Smooth muscle cell of bladder (primary cell): ENCODE measurements around the gene PTCHD1. TPM values are rescaled to one million over a fixed set of nuclear protein-coding genes. Genes with fewer than 3 reads are reported as not detected.

Experiments used
- total RNA-seq: library from RNA; depleted of rRNA; stranded (reverse); fragments of >200 nt; gene quantifications from 2 replicates; pipeline ENCODE4 v1.2.3, GENCODE V29; 2014

PTCHD1 gene
- not detected in 2 replicates for total RNA-seq

GRCh38 chrX:23334848-23335599 is at the start of gene PTCHD1:
PTCHD1 (plus strand) TSS chrX:23334849; CDS start chrX:23334876, 27 bp downstream.

